Lower lobe of right lung (tissue), 2 donors: ENCODE results near the gene PLCE1. TPM values are rescaled to one million over a fixed set of nuclear protein-coding genes. Genes with fewer than 3 reads are reported as not detected.
"Not testable (repeated sequence)": the region's sequence is repeated elsewhere in the genome, so short reads cannot be mapped to it uniquely, and the experiment has no call there.

Experiments used
- ATAC-seq, 2 donors: fragments of 200-7000 bp; cut with Tn5 transposase; one replicate each; pipeline ENCODE4 v1.9.1; 2020 to 2022; ENCODE audit warnings: mild to moderate bottlenecking in 2 of 2, moderate library complexity in 2 of 2
- DNase-seq: peaks from one replicate; pipeline ENCODE4 v3.0.0-alpha.2; 2020
- H3K27ac ChIP-seq: fragments of 200-600 bp; one replicate; pipeline ENCODE4 v1.8.0; 2022
- H3K27me3 ChIP-seq: fragments of 200-600 bp; one replicate; pipeline ENCODE4 v1.8.0; 2022; ENCODE audit warnings: low read depth
- H3K36me3 ChIP-seq: fragments of 200-600 bp; one replicate; pipeline ENCODE4 v1.8.0; 2022; ENCODE audit warnings: mild to moderate bottlenecking
- H3K4me1 ChIP-seq: fragments of 200-600 bp; one replicate; pipeline ENCODE4 v1.8.0; 2022
- H3K4me3 ChIP-seq: fragments of 200-600 bp; one replicate; pipeline ENCODE4 v1.8.0; 2022; ENCODE audit warnings: mild to moderate bottlenecking
- H3K9me3 ChIP-seq: fragments of 200-600 bp; one replicate; pipeline ENCODE4 v1.8.0; 2022
- intact Hi-C: fragments of 100-400 bp; cut with DNase I; formaldehyde crosslinking; loops from one replicate; pipeline ENCODE4 v1.11.0; 2022
- total RNA-seq: library from RNA; stranded (reverse); fragmentation: NEBNext Ultra II Directional; extraction: Animal tissue kit (Norgen Biotek cat#: 25700); gene quantifications from one replicate; pipeline ENCODE4 v1.2.1, GENCODE V29; 2021
- TF ChIP-seq, protein P1 (sequence below): fragments of 200-600 bp; IDR thresholded peaks from one replicate; pipeline ENCODE4 v1.8.0; 2022; ENCODE audit warnings: antibody characterized with exemption, mild to moderate bottlenecking
- donor health status: DM: no; HTN: yes; CAD: no; lungs with severe emphysema.

Gene PLCE1
- total RNA-seq, 1 donor from 2014 or later, result 10.5 TPM

DNA sequence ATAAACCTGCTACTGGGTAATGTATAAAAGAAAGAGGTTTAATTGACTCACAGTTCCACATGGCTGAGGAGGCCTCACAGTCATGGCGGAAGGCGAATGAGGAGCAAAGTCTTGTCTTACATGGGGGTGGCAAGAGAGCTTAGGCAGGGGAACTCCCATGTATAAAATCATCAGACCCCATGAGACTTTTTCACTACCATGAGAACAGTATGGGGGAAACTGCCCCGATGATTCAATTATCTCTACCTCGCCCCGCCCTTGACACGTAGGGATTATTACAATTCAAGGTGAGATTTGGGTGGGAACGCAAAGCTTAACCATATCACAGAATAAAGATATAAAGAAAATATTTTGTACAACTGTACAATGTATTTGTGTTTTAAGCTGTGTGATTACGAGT is 39.4 kb upstream of the PLCE1 start:
- H3K4me3 ChIP-seq, result no peak overlapping the region
- DNase-seq (no peak), ATAC-seq (no peak)
- intact Hi-C loops, result no loop called here
- H3K9me3 ChIP-seq, result no peaks in the 10 kb centered on the region
- H3K36me3 ChIP-seq, result no peaks in the 10 kb centered on the region
- H3K4me1 ChIP-seq, result no peaks in the 10 kb centered on the region
- no peak overlapping the region for H3K27ac ChIP-seq
- TF ChIP-seq, protein P1, sequence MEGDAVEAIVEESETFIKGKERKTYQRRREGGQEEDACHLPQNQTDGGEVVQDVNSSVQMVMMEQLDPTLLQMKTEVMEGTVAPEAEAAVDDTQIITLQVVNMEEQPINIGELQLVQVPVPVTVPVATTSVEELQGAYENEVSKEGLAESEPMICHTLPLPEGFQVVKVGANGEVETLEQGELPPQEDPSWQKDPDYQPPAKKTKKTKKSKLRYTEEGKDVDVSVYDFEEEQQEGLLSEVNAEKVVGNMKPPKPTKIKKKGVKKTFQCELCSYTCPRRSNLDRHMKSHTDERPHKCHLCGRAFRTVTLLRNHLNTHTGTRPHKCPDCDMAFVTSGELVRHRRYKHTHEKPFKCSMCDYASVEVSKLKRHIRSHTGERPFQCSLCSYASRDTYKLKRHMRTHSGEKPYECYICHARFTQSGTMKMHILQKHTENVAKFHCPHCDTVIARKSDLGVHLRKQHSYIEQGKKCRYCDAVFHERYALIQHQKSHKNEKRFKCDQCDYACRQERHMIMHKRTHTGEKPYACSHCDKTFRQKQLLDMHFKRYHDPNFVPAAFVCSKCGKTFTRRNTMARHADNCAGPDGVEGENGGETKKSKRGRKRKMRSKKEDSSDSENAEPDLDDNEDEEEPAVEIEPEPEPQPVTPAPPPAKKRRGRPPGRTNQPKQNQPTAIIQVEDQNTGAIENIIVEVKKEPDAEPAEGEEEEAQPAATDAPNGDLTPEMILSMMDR, result no peak
- H3K27me3 ChIP-seq, result no peaks in the 10 kb centered on the region

DNA sequence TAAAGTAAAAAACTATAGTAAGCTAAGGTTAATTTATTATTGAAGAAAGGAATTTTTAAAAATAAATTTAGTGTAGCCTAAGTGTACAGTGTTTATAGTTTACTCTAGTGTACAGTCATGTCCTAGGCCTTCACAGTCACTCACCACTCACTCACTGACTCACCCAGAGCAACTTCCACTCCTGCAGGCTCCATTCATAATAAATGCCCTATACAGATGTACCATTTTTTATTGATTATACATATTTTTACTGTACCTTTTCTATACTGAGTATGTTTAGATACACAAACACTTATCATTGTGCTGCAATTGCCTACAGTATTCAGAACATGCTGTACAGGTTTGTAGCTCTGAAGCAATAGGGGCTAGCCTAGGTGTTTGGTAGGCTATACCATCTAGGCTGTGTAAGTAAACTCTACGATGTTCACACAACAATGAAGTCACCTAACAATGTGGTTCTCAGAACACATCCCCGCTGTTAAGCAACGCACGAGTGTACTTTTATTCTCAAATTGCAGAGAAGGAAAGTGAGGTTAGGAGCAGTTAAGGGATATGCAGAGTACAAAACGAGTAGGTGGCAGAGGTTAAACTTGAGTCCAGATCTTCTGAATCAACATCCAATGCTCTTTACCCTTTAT is 38.9 kb upstream of the PLCE1 start:
- H3K4me3 ChIP-seq, result no peak overlapping the region
- DNase-seq (no peak), ATAC-seq (no peak)
- no peak overlapping the region for H3K27ac ChIP-seq
- no peaks in the 10 kb centered on the region for H3K36me3 ChIP-seq
- TF ChIP-seq, protein P1, result no peak
- no peaks in the 10 kb centered on the region for H3K27me3 ChIP-seq
- intact Hi-C loops, result no loop called here
- H3K9me3 ChIP-seq, result no peaks in the 10 kb centered on the region
- no peaks in the 10 kb centered on the region for H3K4me1 ChIP-seq

DNA sequence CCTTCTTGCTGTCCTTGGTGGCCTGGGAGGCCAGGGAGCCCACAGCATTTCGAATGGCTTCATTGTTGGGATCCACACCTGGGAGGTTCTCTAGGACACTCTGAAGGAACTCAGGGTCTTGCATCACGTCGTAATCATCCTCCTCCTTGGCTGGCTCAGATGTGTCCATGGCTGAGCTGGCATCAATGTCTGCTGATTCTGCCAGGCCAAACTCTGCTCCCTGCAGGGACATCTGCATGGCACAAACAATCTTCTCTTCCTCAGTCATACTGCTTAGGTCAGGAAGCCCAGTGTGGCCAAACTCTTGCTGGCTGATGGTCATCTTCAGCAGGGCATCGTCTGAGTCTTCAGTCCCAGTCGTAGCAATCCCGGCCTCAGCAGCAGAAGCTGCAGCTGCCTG is 34.9 kb upstream of the PLCE1 start:
- TF ChIP-seq, protein P1, result no peak
- Histone ChIP-seq H3K27ac (no peak overlapping the region), H3K9me3 (no peaks in the 10 kb centered on the region), H3K36me3 (no peaks in the 10 kb centered on the region), H3K4me1 (no peaks in the 10 kb centered on the region), H3K27me3 (no peaks in the 10 kb centered on the region), H3K4me3 (no peak overlapping the region)
- intact Hi-C loops, result no loop called here
- DNase-seq, result no peak
- ATAC-seq, result no peak

DNA sequence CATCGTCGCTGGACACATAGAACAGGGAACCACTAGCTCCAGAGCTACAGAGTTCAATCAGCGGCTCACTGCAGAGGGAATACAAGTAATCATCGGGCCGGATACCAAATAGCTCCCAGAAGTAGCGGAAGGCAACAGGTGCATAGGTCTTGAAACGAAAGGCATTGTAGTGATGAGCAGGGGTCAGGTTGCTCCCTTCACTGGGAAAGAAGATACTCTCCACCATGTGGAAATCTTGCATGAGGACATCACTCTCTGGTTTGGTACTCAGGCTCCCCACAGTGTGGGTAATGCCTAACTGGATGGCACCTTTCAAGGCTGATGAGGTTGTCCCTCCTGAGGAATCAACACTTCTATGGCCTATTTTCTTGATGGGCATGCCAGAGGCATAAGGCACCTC is 32.7 kb upstream of the PLCE1 start:
- H3K27ac ChIP-seq, DNase-seq, H3K4me3 ChIP-seq, H3K4me1 ChIP-seq, ATAC-seq, H3K27me3 ChIP-seq, intact Hi-C loops, H3K9me3 ChIP-seq, H3K36me3 ChIP-seq: not testable (repeated sequence)

DNA sequence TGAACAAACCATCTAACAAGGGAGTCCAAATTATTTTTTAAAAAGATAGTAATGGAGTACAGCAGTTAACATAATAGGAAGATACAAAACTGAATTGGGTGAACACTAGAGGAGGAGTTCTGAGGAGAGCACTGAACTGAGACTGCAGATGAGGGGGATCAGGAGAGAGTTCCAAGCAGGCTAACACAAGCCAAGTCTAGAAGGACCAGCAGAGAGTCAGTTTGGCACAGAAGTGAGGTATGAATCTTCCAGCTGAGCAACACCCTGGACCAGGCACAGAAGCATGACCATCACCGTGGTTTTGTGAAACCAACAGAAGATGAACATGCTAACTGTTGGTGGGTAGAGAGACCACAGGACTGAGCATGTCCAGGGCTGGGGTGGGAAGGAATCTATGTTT is 30.8 kb upstream of the PLCE1 start:
- intact Hi-C loops, result no loop called here
- Histone ChIP-seq H3K9me3 (no peaks in the 10 kb centered on the region), H3K4me1 (no peaks in the 10 kb centered on the region), H3K27me3 (no peaks in the 10 kb centered on the region), H3K36me3 (no peaks in the 10 kb centered on the region), H3K4me3 (no peak overlapping the region), H3K27ac (no peak overlapping the region)
- ATAC-seq, result no peak
- TF ChIP-seq, protein P1, result no peak
- DNase-seq, result no peak

DNA sequence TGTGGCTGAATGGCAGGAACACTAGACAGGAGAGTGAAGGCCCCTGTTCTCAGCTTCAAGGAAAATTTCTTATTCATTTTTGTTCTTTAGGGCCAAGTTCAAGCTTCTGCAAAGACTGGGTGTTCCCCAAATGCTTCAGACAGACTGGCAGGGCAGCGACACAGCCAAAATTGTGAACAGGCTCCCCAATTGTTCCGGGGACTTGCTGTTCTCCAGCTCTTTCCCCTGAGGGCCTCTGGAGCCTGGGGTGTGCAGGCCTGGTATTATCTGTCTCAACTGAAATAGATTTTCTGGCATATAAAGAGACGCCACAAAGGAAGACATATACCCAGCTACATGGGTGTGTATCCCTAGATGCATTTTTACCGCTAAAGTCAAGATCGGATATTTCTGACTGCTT is 30.3 kb upstream of the PLCE1 start:
- no peak overlapping the region for H3K4me3 ChIP-seq
- DNase-seq (no peak), ATAC-seq (no peak)
- no peaks in the 10 kb centered on the region for H3K9me3 ChIP-seq
- H3K27me3 ChIP-seq, result no peaks in the 10 kb centered on the region
- no peaks in the 10 kb centered on the region for H3K4me1 ChIP-seq
- intact Hi-C loops, result no loop called here
- H3K36me3 ChIP-seq, result no peaks in the 10 kb centered on the region
- TF ChIP-seq, protein P1, result no peak
- H3K27ac ChIP-seq, result no peak overlapping the region
